ENCODE measurements around the gene FAM3D.

Gene FAM3D

GRCh38 chr3:58651276-58651675, 15.3 kb downstream of the FAM3D start:
- no peak for TF ChIP-seq CTCF (conservative IDR thresholded peaks at IDR 0.05)
- peak overlapping the region; percentile 26; the same call in 1 of the 2 replicates for H3K27ac ChIP-seq

- TF ChIP-seq CTCF (conservative IDR thresholded peaks at IDR 0.05), result no peak
- peak overlapping the region; percentile 99 for H3K27ac ChIP-seq
Measured at GRCh38 chr3:58647381-58648141, 19.0 kb downstream of the FAM3D start.

- H3K27ac ChIP-seq, result peak overlapping the region; percentile 99
- no peak for TF ChIP-seq CTCF (conservative IDR thresholded peaks at IDR 0.05)
Measured at GRCh38 chr3:58646503-58646902, 20.1 kb downstream of the FAM3D start.

GRCh38 chr3:58645726-58646125, 20.8 kb downstream of the FAM3D start:
- H3K27ac ChIP-seq, result peak overlapping the region; percentile 99
- TF ChIP-seq CTCF (conservative IDR thresholded peaks at IDR 0.05), result no peak

GRCh38 chr3:58642846-58643245, 23.7 kb downstream of the FAM3D start:
- TF ChIP-seq CTCF (conservative IDR thresholded peaks at IDR 0.05), result no peak
- H3K27ac ChIP-seq, result peak overlapping the region; percentile 48; the same call in 1 of the 2 replicates

- H3K27ac ChIP-seq, result peak overlapping the region; percentile 48; the same call in 1 of the 2 replicates
- peak; percentile 93 for TF ChIP-seq CTCF (conservative IDR thresholded peaks at IDR 0.05)
Measured at GRCh38 chr3:58640700-58641372, 25.7 kb downstream of the FAM3D start.

GRCh38 chr3:58639842-58640241, 26.7 kb downstream of the FAM3D start:
- no peak overlapping the region for H3K27ac ChIP-seq
- TF ChIP-seq CTCF (conservative IDR thresholded peaks at IDR 0.05), result no peak
